GM18873 (cell line): ENCODE measurements around the gene ARHGEF16.

ENCODE experiments used
- ATAC-seq: cut with Tn5 transposase; IDR thresholded peaks from one replicate; pipeline ENCODE4 v1.9.1; 2021; ENCODE audit warnings: mild to moderate bottlenecking, moderate library complexity, moderate number of reproducible peaks; ENCODE audit not compliant: unreplicated experiment, low FRiP score

The ARHGEF16 gene

GRCh38 chr1:3454811-3455618 lies 550 bp downstream of the ARHGEF16 start:
- no peak for ATAC-seq

- ATAC-seq, result no peak
Observed at GRCh38 chr1:3455670-3456448, 1.4 kb downstream of the ARHGEF16 start.

GRCh38 chr1:3456449-3456963 lies 2.0 kb downstream of the ARHGEF16 start:
- ATAC-seq, result no peak

GRCh38 chr1:3456964-3457909 lies 2.8 kb downstream of the ARHGEF16 start:
- no peak for ATAC-seq

- no peak for ATAC-seq
Observed at GRCh38 chr1:3457910-3458883, 3.7 kb downstream of the ARHGEF16 start.

- no peak for ATAC-seq
Observed at GRCh38 chr1:3459051-3459908, 4.8 kb downstream of the ARHGEF16 start.

GRCh38 chr1:3459940-3460671 lies 5.6 kb downstream of the ARHGEF16 start:
- ATAC-seq, result no peak

GRCh38 chr1:3460672-3461131 lies 6.2 kb downstream of the ARHGEF16 start:
- no peak for ATAC-seq

GRCh38 chr1:3461238-3461933 lies 6.9 kb downstream of the ARHGEF16 start:
- ATAC-seq, result no peak

- no peak for ATAC-seq
Observed at GRCh38 chr1:3461934-3462275, 7.4 kb downstream of the ARHGEF16 start.

- no peak for ATAC-seq
Observed at GRCh38 chr1:3462356-3463012, 8.0 kb downstream of the ARHGEF16 start.

- no peak for ATAC-seq
Observed at GRCh38 chr1:3463013-3463385, 8.5 kb downstream of the ARHGEF16 start.

GRCh38 chr1:3463408-3463863 lies 9.0 kb downstream of the ARHGEF16 start:
- no peak for ATAC-seq

GRCh38 chr1:3463891-3464648 lies 9.6 kb downstream of the ARHGEF16 start:
- no peak for ATAC-seq

GRCh38 chr1:3464649-3465025 lies 10.2 kb downstream of the ARHGEF16 start:
- ATAC-seq, result no peak
